GM21528 (cell line): ENCODE measurements around the gene HEPHL1.
"Not testable (repeated sequence)": the region's sequence is repeated elsewhere in the genome, so short reads cannot be mapped to it uniquely, and the experiment has no call there.

Experiments used
- ATAC-seq: cut with Tn5 transposase; IDR thresholded peaks from one replicate; pipeline ENCODE4 v1.9.1; 2021; ENCODE audit warnings: mild to moderate bottlenecking, moderate library complexity; ENCODE audit not compliant: unreplicated experiment, low FRiP score

The HEPHL1 gene

DNA sequence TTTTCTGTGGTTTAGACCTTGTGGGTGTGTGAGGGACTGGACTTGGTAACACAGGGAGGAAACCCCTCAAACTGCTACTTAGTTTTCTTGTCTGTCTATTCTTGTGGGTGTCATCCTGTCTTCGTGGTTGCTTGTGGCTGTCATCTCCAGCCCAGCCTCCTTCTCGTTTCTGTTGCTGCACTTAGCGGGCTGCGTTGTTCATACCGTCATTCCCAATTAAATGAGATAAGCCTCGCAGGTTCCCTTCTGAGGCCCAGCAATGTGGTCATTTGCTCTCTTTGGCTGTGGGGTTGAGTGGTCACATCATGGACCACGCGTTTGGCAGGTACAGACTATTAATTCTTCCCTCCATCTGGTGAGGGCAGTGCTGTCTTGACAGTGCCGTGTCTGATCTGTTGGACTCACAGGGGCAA, 126.3 kb downstream of the HEPHL1 start:
- no peak for ATAC-seq

DNA sequence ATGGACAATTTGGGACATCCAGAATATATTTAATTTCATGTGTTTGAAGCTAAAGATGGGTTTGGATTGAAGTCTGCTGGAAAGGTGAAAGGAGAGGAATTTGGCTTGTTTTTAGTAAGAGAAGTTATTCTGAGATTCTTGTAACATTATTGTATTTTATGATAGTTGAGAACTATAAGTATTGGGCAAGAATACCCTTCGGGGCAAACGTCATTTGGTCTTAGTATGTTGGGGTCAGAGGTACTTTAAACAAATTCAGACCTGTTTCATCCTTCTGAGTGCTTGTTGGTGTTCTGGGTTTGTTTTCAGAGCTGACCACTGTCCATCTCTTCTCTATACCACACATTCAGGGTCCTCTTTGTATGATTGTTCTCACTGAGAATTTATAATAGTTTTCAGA, 127.0 kb downstream of the HEPHL1 start:
- no peak for ATAC-seq

DNA sequence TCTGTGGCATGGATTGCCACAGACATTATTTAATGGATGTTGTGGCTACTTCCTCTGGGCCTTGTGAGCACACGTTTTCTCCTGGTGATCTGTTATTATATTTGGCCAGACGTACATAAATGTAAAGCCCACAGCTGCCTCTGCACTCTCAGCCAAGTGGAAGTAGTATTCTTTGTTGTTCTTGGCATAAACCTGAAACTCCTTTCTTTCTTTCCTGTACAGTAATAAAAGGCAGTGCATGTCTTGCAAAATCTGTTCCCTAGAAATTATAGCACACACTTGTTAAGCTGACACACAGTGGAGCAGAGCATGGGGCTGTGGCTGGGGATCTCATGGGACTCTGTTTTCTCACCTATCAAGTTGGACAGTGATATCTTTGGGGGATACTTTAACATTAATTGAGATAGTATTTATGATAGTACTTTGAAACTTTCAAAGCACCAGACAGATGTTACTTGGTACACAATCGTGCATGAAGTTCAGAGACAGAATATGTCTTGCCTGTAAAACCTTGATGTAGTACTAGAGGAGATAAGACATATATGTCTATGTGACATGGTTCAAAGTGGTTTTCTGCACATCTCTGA, 128.4 kb downstream of the HEPHL1 start:
- no peak for ATAC-seq

DNA sequence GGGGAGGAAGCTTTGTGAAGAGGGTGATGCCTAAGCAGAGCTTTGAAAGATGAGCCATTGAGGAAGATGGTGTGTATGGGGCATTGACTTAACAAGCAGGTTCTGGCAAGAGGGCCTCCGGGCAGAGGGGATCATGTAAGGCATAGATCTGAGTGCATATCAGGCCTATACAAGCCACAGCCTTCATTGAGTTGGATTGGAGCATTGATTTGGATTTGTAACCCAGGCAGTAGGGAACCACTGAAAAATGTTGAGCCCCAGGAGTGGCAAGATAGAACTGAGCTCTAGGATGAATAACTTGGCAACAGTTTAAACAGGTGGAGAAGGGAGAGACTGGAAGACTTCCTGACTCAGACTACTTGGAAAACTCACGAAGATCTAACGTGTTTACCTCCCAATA, 128.9 kb downstream of the HEPHL1 start:
- ATAC-seq: no peak

DNA sequence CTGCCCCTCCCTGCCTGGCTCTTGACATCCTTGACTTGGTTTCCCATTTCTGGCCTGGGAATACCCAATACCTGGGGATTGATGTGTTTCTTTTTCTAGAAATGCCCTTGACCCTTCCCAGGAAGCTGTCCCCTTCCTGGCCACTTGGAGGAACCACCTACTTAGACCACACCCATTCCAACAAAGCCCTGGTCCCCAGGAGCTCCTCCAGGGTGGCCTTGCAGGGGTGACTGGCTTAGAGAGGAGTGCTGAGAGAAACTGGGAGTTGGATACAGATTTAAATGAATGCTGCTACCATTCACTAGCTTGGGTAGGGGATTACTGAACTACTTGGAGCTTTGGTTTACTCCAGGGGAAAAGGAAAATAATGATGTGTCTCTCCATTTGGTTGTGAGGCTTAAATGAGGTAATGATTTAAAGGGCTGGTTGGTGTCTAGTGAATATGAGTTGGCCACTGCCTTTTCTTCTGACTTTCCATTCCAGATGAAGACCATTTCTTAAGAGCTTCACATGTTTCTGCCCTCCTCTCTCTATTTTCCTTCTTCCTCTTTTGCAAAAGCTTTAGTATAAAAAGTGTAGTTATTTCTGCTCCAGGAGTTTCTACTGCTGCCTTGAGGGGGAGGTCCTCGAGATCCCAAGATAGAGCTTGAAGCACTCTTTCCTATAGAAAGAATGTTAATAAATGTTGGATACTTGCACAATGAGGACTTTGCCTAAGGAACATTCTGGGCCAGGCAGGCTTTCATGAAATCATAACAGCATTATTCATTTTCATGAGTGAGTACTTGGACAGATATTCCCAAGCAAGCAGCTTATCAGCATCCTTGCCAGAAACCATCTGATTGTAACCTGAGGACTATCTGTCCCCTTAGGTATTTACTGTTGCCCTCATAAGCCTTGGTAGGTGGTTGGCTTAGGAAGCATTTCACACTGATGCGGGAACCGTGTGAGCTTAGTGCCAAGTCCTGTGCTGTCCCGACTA, 129.8 kb downstream of the HEPHL1 start:
- ATAC-seq: no peak

DNA sequence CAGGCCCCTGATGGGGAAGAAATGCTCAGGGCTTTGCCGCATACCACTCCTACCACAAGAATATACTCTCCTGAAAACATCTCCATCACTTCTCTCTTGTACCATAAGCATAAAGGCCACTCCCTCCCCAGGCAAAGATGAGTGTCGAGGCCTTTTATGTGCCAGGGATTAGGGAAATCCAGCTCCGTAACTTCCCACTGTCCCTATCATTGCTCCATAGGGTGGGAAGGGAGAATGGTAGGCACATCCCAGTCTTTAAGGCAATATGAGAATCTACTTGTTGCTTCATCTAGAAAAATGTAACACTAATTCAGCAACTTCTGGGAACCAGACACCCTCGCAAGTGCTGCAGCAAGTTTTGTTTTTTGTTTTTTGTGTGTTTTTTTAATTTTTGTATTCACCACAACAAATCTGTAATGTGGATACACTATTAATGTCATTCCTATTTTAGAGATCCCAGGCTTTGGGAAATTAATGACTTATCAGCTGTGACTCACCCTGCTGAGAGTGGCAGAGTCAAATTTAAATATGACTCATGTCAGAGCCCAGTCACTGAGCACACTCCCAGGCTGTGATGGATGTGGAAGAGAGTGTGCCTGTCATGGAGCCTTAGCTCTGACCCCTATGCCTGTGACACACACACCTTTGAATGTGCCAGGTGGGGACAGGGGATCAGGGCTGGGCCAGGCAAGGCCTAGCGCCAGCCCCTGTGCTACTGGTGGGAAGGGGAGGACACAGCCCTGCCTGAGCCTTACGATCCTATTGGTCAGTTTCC, 130.9 kb downstream of the HEPHL1 start:
- no peak for ATAC-seq

DNA sequence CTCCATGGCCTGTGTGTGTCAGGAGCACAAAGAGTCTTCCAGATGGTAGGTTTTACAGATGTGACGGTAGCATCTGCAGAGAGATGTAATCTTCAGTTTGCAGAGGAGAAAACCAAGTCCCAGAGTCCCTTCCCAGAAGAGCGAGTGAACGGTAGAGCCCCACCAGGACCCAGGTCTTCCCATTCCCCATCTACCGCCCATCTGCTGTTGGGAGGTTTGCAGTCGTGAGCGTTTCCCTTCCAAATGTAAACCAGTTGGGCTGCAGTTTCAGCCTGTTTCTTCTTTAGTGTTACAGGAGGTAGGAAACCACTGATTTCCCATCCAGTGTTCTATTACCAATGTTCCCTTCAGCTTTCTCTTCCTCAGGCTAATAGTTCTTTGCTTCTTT, 131.5 kb downstream of the HEPHL1 start:
- no peak for ATAC-seq

DNA sequence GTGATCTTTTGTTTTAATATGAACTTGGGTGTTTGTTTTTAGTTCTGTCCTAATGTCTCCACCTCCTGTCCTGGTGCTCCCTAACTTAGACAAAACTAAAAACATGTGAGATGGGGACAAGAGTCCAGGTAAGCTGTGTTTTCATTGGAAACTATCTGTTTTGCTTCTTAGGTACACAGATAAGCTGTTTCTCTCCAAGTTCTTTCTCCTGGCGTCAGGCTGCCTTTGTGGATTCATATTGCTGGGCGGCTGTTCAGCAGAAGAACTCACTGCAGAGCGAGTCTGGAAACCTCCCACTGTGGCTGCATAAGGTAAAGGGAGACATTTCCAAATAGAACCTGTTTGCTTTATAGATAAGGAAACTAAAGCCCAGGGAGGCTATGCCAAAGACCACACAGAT, 132.2 kb downstream of the HEPHL1 start:
- no peak for ATAC-seq

DNA sequence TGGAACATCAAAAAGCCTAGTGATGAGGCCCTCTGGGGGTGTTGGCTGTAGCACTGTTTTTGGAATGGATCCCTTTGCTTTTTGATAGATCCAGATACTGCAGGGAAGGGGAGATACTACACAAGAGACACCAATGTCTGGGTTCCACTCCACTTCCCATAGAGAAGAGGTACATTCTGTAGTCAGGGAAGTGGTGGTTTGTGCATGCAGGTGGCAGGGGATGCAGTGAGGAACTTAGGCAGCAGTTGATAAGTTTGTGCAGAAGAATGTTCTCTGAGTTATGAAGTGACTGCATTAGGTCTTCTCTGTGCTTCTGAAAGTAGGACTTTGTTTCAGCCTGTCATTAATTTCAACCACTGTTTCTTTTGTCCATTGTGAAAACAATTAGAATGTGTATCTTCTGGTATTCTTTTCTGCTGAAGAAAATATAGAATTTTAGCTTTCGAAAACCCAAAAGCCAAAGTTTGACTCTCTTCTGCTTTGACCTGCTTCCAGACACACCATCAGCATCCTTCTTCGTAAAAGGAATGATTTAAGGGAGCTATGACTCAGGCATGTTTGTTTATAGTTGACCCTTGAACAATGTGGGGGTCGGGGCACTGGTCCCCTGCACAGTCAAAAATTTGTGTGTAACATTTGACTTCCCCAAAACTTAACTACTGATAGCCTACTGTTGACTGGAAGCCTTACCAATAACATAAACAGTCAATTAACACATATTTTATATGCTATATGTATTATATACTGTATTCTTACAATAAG, 133.1 kb downstream of the HEPHL1 start:
- no peak for ATAC-seq

DNA sequence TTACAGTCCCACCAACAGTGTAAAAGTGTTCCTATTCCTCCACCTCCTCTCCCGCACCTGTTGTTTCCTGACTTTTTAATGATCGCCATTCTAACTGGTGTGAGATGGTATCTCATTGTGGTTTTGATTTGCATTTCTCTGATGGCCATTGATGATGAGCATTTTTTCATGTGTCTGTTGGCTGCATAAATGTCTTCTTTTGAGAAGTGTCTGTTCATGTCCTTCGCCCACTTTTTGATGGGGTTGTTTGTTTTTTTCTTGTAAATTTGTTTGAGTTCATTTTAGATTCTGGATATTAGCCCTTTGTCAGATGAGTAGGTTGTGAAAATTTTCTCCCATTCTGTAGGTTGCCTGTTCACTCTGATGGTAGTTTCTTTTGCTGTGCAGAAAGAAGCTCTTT, 136.2 kb downstream of the HEPHL1 start:
- not testable (repeated sequence) for ATAC-seq
